Sigmoid colon (tissue), 4 donors: ENCODE data around the gene KLRB1.
"Not testable (repeated sequence)": the region's sequence is repeated elsewhere in the genome, so short reads cannot be mapped to it uniquely, and the experiment has no call there.

ENCODE experiments used
- CTCF ChIP-seq, 4 experiments: fragments of 450-650 bp in 3 of 4; fragments of 200-600 bp in 1 of 4; IDR thresholded peaks; one replicate each; pipeline ENCODE4 v1.5.1; 2016 to 2019; ENCODE audit warnings: antibody characterized with exemption in 4 of 4, mild to moderate bottlenecking in 3 of 4, moderate library complexity in 2 of 4
- EP300 ChIP-seq, 4 donors: sonication (generic); formaldehyde crosslinking; IDR thresholded peaks; one replicate each; pipeline ENCODE4 v1.6.1; 2017; ENCODE audit warnings: antibody characterized with exemption in 4 of 4
- POLR2A ChIP-seq, 2 donors: fragments of 450-650 bp; IDR thresholded peaks; one replicate each; pipeline ENCODE4 v1.6.1; 2016; ENCODE audit warnings: antibody characterized with exemption in 2 of 2, mild to moderate bottlenecking in 2 of 2, moderate library complexity in 2 of 2

GRCh38 chr12:9564418-9564817, 43.3 kb downstream of the KLRB1 start:
- not testable (repeated sequence) for TF ChIP-seq CTCF, EP300, POLR2A (IDR thresholded peaks at IDR 0.05)
